IPS-20b (cell line): ENCODE results near the gene MTPN.

Experiments used
- H3K27ac ChIP-seq: one replicate; pipeline ENCODE4 v1.5.1; 2013; ENCODE audit warnings: low read length
- H3K27me3 ChIP-seq: 2 replicates; pipeline ENCODE4 v1.6.1; 2013; ENCODE audit warnings: mild to moderate bottlenecking, low read length, inconsistent platforms; ENCODE audit not compliant: insufficient read depth
- H3K36me3 ChIP-seq: 2 replicates; pipeline ENCODE4 v1.6.1; 2013; ENCODE audit warnings: low read depth, mild to moderate bottlenecking, inconsistent platforms, low read length, moderate library complexity; ENCODE audit not compliant: insufficient read depth
- H3K4me1 ChIP-seq: 2 replicates; pipeline ENCODE4 v1.6.1; 2013; ENCODE audit warnings: mild to moderate bottlenecking, control low read depth, inconsistent platforms, low read length, moderate library complexity; ENCODE audit not compliant: insufficient read depth
- H3K4me3 ChIP-seq: 2 replicates; pipeline ENCODE4 v1.5.1; 2013; ENCODE audit warnings: mild to moderate bottlenecking, low read length, inconsistent platforms
- H3K9ac ChIP-seq: 2 replicates; pipeline ENCODE4 v1.6.1; 2013; ENCODE audit warnings: low read depth, mild to moderate bottlenecking, inconsistent platforms, low read length, moderate library complexity
- H3K9me3 ChIP-seq: 2 replicates; pipeline ENCODE4 v1.6.1; 2013; ENCODE audit warnings: mild to moderate bottlenecking, low read depth, low read length, inconsistent platforms; ENCODE audit not compliant: insufficient read depth

The MTPN gene

GRCh38 chr7:136004083-136004482 is 26.9 kb upstream of the MTPN start:
- Histone ChIP-seq H3K27me3 (no peaks in the 10 kb centered on the region), H3K36me3 (no peaks in the 10 kb centered on the region), H3K4me1 (no peaks in the 10 kb centered on the region), H3K27ac (no peak overlapping the region), H3K9ac (no peak overlapping the region), H3K4me3 (no peak overlapping the region), H3K9me3 (no peaks in the 10 kb centered on the region)

- no peak overlapping the region for H3K27ac ChIP-seq
Observed at GRCh38 chr7:136002802-136003201, 25.6 kb upstream of the MTPN start.

GRCh38 chr7:136000288-136000913 is 23.2 kb upstream of the MTPN start:
- no peaks in the 10 kb centered on the region for H3K27me3 ChIP-seq
- no peaks in the 10 kb centered on the region for H3K4me1 ChIP-seq
- H3K27ac ChIP-seq: no peak overlapping the region
- no peak overlapping the region for H3K4me3 ChIP-seq
- no peaks in the 10 kb centered on the region for H3K9me3 ChIP-seq
- no peaks in the 10 kb centered on the region for H3K36me3 ChIP-seq
- no peak overlapping the region for H3K9ac ChIP-seq

More at GRCh38 chr7:136002802-136003201, 25.6 kb upstream of the MTPN start:
- no peak overlapping the region for H3K9ac ChIP-seq
- no peaks in the 10 kb centered on the region for H3K27me3 ChIP-seq
- H3K4me1 ChIP-seq: no peaks in the 10 kb centered on the region
- H3K36me3 ChIP-seq: no peaks in the 10 kb centered on the region
- H3K9me3 ChIP-seq: no peaks in the 10 kb centered on the region
- H3K4me3 ChIP-seq: no peak overlapping the region

GRCh38 chr7:135998081-135998480 is 20.9 kb upstream of the MTPN start:
- no peak overlapping the region for H3K27ac ChIP-seq
- H3K9ac ChIP-seq: no peak overlapping the region
- no peak overlapping the region for H3K4me3 ChIP-seq
- no peaks in the 10 kb centered on the region for H3K27me3 ChIP-seq
- no peaks in the 10 kb centered on the region for H3K4me1 ChIP-seq
- H3K36me3 ChIP-seq: no peaks in the 10 kb centered on the region
- H3K9me3 ChIP-seq: no peaks in the 10 kb centered on the region

- Histone ChIP-seq H3K4me3 (no peak overlapping the region), H3K4me1 (no peaks in the 10 kb centered on the region), H3K27me3 (no peaks in the 10 kb centered on the region), H3K9ac (no peak overlapping the region), H3K27ac (no peak overlapping the region), H3K9me3 (no peaks in the 10 kb centered on the region), H3K36me3 (no peaks in the 10 kb centered on the region)
Observed at GRCh38 chr7:135995748-135996147, 18.6 kb upstream of the MTPN start.

GRCh38 chr7:135994466-135995205 is 17.5 kb upstream of the MTPN start:
- no peak overlapping the region for H3K9ac ChIP-seq
- no peak overlapping the region for H3K27ac ChIP-seq

GRCh38 chr7:135993950-135994349 is 16.8 kb upstream of the MTPN start:
- Histone ChIP-seq H3K36me3 (no peaks in the 10 kb centered on the region), H3K4me1 (no peaks in the 10 kb centered on the region), H3K27ac (no peak overlapping the region), H3K4me3 (no peak overlapping the region), H3K9ac (no peak overlapping the region), H3K27me3 (no peaks in the 10 kb centered on the region), H3K9me3 (no peaks in the 10 kb centered on the region)

More at GRCh38 chr7:135994466-135995205, 17.5 kb upstream of the MTPN start:
- H3K4me1 ChIP-seq: no peaks in the 10 kb centered on the region
- no peaks in the 10 kb centered on the region for H3K36me3 ChIP-seq
- H3K9me3 ChIP-seq: no peaks in the 10 kb centered on the region
- no peaks in the 10 kb centered on the region for H3K27me3 ChIP-seq
- H3K4me3 ChIP-seq: no peak overlapping the region

- no peak overlapping the region for H3K9ac ChIP-seq
- H3K4me1 ChIP-seq: no peaks in the 10 kb centered on the region
- no peaks in the 10 kb centered on the region for H3K27me3 ChIP-seq
- peaks cover 5% of the 10 kb centered on the region; the same call in 1 of the 2 replicates for H3K9me3 ChIP-seq
- no peaks in the 10 kb centered on the region for H3K36me3 ChIP-seq
- H3K27ac ChIP-seq: no peak overlapping the region
- H3K4me3 ChIP-seq: no peak overlapping the region
Observed at GRCh38 chr7:135991906-135992305, 14.7 kb upstream of the MTPN start.

GRCh38 chr7:135991322-135991721 is 14.2 kb upstream of the MTPN start:
- Histone ChIP-seq H3K36me3 (no peaks in the 10 kb centered on the region), H3K27ac (no peak overlapping the region), H3K4me3 (no peak overlapping the region), H3K27me3 (no peaks in the 10 kb centered on the region), H3K4me1 (no peaks in the 10 kb centered on the region), H3K9ac (no peak overlapping the region), H3K9me3 (peaks cover 11% of the 10 kb centered on the region; the same call in 1 of the 2 replicates)

GRCh38 chr7:135990258-135990657 is 13.1 kb upstream of the MTPN start:
- Histone ChIP-seq H3K27ac (no peak overlapping the region), H3K9me3 (peaks cover 20% of the 10 kb centered on the region; the same call in 1 of the 2 replicates), H3K9ac (no peak overlapping the region), H3K4me1 (no peaks in the 10 kb centered on the region), H3K27me3 (no peaks in the 10 kb centered on the region), H3K4me3 (no peak overlapping the region), H3K36me3 (no peaks in the 10 kb centered on the region)

GRCh38 chr7:135981958-135982646 is 4.9 kb upstream of the MTPN start:
- Histone ChIP-seq H3K9me3 (peaks cover 23% of the 10 kb centered on the region; the same call in 1 of the 2 replicates), H3K4me1 (no peaks in the 10 kb centered on the region), H3K9ac (peak overlapping the region; percentile 15; the same call in 1 of the 2 replicates), H3K4me3 (no peak overlapping the region), H3K27me3 (no peaks in the 10 kb centered on the region), H3K36me3 (no peaks in the 10 kb centered on the region), H3K27ac (no peak overlapping the region)
